Fibroblast of pulmonary artery (primary cell): ENCODE results near the gene RPL18.

Source experiments
- DNase-seq: peaks from one replicate; pipeline ENCODE4 v3.0.0-alpha.2; 2010; ENCODE audit warnings: low read depth
- H3K4me3 ChIP-seq: replicated peaks from 2 replicates; pipeline ENCODE4 v1.5.1; 2011; ENCODE audit warnings: low read depth, mild to moderate bottlenecking, control low read depth, low read length, moderate library complexity
- TF ChIP-seq, protein P1 (sequence below): IDR thresholded peaks from 2 replicates; pipeline ENCODE4 v1.5.1; 2011; ENCODE audit warnings: mild to moderate bottlenecking, control low read depth, low read length, inconsistent platforms; ENCODE audit errors: missing control alignments

The RPL18 gene

DNA sequence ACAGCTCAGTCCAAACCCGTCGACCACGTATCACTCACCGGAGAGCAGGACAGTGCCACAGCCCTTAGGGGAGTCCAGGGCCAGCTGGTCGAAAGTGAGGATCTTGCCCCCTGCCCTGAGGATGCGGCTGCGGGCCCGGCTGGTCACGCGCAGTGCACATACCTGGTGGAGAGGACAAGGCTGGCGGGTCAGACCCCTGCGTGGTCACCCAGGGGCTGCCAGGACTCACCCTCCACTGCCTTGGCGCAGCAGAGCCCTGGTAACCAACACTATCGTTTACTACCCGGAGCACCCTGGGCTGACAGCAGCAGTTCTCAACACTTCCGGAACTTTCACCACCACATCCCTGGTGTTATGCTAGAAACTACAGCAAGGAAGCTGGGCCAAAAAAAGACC is 2.9 kb downstream of the RPL18 start:
- TF ChIP-seq, protein P1, sequence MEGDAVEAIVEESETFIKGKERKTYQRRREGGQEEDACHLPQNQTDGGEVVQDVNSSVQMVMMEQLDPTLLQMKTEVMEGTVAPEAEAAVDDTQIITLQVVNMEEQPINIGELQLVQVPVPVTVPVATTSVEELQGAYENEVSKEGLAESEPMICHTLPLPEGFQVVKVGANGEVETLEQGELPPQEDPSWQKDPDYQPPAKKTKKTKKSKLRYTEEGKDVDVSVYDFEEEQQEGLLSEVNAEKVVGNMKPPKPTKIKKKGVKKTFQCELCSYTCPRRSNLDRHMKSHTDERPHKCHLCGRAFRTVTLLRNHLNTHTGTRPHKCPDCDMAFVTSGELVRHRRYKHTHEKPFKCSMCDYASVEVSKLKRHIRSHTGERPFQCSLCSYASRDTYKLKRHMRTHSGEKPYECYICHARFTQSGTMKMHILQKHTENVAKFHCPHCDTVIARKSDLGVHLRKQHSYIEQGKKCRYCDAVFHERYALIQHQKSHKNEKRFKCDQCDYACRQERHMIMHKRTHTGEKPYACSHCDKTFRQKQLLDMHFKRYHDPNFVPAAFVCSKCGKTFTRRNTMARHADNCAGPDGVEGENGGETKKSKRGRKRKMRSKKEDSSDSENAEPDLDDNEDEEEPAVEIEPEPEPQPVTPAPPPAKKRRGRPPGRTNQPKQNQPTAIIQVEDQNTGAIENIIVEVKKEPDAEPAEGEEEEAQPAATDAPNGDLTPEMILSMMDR: no peak
- DNase-seq: no peak
- H3K4me3 ChIP-seq: no peak overlapping the region

DNA sequence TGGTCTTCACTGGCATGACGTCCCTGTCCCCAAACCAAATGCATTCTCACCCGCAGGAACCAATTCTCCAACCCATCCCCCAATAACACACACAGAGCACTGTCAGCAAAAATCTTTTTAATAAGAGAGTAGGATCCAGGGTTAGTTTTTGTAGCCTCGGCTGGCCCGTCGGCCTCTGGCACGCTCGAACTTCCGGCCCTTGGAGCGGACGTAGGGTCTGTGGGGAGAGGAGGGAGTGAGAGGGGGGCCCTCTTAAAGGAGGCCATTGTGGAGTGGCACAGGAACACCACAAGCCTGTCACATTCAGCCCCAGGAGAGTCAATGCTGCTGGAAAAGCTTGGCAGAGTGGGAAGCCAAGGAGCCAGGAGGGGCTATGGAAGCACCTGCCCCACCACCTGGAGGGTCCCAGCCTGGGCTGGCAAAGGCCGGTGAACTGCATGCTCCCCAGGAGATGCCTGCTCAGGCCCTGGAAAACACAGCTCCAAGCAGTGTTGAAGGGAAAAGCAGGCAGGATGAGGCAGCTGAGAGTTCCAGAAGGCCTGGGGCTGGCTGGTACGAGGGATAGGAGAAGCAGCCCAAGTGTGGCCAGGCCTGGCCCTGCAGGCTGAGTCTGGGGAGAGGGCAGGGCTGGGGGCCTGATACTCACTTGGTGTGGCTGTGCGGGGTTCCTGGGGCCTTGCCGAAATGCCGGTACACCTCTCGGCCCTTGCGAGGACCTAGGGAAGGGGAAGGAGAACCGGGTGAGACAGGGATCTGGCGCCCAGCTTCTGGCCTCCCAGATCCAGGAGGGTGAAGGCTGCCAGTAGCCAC is 3.5 kb downstream of the RPL18 start:
- no peak overlapping the region for H3K4me3 ChIP-seq
- DNase-seq: no peak
- TF ChIP-seq, protein P1: no peak

- no peak for DNase-seq
- no peak within 1 kb of the TSS for H3K4me3 ChIP-seq
- TF ChIP-seq, protein P1: no peak
Observed at GRCh38 chr19:48614436-48615230, 4.3 kb downstream of the RPL18 start, which contains the start of gene FAM83E. TSS of gene FAM83E (minus strand) at chr19:48615076. CDS start at chr19:48613372, 1,704 bp downstream.

GRCh38 chr19:48613852-48614435 is 5.0 kb downstream of the RPL18 start:
- no peak for DNase-seq
- TF ChIP-seq, protein P1: no peak
- H3K4me3 ChIP-seq: no peak overlapping the region

DNA sequence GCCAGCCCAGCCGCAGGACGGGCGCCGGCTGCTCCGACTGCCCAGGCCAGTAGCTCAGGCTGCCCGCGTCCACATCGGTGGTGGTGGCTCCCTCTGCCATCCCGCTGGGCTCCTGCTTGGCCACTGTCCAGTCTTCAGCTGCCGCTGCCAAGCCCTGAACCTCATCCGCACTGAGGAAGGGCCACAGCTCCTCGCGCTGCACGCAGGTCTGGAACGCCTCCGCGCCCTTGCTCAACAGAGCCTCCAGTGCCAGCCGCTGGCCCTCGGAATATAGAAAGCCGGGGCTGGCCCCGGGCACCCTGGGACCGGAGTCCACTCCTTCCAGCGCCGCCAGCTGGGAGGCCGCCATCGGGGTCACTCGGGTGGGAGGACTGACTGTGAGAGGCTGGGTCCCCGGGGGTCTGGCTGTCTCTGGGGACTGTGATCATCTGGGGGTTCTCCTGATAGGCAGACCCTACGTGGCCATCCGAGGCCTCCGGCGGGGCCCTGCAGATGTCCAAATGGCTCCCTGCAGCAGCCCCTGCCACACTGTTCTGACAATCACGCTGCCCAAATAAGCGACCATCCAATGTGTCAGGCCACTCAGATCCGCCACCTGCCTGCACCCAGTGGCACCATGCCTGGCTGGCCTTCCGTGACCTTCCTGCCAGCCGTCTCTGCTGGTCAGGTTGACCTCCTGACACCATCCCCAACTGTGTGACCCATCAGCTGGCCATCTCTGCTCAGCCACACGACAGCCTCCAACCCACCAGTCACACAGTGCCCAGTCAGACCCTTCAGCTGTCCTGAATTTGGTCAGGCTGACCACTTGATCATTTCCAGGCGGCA is 5.7 kb downstream of the RPL18 start:
- DNase-seq: no peak
- no peak overlapping the region for H3K4me3 ChIP-seq
- TF ChIP-seq, protein P1: no peak

- DNase-seq: no peak
- TF ChIP-seq, protein P1: no peak
- H3K4me3 ChIP-seq: no peak overlapping the region
Observed at GRCh38 chr19:48611872-48612271, 7.1 kb downstream of the RPL18 start.
